GDM1 (cell line): ENCODE results near the gene GRB2.

Experiments used
- DNase-seq: peaks from one replicate; lab custom pipeline; 2025; lab: John Stamatoyannopoulos, UW

GRB2 gene

DNA sequence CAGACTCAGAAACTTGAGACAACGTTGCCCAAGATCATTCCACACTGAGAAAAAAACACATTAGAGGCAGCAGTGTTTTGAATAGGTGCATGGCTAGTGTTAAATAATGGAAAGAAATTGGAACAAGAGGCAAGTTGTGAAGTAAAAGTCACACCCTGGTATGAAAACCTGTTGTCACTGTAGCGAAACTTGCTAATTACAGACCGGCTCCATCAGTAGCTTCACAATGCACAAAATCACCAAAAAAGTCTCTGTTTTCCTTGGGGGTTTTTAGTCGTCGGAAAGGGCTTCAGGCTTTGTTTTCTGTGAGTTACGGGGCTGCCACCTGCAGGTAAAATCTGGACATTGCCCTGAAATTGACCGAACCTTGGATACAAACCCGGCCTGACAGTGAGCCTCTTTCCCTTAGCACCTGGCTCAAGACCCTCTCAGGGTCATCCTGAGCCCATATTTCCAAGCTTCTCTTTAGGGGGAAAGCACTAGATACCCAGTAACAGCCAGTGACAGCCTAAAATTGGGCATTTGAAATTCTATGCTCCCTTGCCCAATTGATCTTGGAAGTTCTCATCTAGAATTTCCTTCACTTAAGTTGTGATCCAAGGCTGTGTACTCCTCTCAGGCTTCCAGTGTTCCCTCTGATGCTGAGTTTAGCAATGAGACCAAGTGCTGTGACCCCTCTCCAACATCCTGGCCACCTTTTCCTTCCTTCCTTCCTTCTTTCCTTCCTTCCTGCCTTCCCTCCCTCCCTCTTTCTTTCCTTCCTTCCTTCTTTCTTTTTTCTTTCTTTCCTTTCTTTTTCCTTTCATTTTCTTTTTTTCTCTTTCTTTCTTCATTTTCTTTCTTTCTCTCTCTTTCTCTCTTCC is 7.2 kb upstream of the GRB2 start:
- DNase-seq, result peak; percentile 70

DNA sequence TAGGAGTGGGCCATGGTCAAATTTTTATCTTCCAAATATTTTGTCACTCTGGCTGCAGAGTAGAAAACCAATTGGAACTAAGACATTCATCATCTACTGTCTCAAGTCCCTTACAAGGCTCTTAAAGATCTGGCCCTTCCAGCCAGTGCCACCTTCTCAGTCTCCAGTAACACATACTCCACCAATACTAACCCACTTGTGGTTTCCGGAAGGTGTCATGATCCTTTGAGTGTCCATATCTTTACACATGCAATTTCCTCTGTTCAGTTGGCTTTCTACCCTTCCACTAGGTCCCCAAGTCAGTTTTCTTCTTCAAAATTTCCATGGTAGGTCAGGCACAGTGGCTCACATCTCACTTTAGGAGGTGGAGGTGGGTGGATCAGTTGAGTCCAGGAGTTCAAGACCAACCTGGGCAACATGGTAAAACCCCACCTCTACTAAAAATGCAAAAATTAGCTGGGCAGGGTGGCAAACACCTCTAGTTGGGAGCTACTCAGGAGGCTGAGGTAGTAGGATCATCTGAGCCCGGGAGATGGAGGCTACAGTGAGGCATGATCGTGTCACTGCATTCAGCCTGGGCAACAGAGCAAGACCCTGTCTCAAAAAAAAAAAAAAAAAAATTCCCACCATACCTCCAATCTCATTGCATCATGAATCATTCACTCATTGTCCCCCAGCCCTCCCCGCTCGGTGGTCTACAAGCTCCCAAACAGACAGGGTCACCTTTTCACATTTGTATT is 6.0 kb upstream of the GRB2 start:
- peak; percentile 88 for DNase-seq

DNA sequence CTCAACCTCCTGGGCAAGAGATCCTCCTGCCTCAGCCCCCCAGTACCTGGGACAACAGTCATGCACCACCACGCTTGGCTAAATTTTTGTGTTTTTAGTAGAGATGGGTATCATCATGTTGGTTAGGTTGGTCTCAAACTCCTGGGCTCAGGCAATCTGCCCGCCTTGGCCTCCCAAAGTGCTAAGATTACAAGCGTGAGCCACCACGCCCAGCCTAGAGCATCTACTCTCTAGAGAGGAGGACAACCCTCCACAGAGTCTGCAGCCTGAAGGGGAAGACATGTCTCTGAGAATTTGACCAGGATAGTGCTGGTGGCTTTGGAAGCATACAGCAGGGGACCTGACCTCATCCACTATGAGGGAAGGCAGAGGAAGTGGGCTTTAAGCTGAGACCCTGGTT is 4.7 kb upstream of the GRB2 start:
- DNase-seq, result peak; percentile 6

DNA sequence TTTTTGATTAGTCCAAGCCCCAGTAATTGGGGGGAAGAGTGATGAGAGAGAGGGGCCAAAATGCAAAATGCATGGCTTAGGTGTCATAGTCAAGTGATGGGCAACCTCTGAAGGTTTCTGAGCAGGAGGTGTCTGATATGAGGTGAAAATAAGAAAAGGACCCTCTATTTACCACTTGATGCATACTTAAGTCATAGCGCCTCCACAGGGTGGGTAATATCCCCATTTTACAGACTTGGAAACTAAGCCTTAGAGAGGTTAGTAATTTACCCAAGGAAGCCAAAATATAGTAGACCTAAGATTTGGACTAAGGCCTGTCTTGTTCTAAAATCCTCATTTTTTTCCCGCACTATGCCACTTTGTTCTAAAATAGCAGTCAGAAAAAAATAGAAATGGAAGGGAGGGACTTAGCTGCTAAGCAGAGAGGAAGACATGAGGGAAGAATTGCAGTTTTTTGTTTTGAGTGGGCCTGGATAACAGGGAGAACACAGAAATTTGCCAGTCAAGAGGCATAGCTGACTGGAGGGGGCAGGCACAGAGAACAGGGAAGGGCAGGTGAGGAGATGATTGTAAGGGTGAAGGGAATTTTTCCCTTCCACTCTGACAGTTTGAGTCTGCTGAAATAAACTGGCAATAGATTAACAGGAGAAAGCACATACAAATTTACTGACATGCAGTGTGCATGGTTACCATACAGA is 2.3 kb upstream of the GRB2 start:
- DNase-seq, result no peak

DNA sequence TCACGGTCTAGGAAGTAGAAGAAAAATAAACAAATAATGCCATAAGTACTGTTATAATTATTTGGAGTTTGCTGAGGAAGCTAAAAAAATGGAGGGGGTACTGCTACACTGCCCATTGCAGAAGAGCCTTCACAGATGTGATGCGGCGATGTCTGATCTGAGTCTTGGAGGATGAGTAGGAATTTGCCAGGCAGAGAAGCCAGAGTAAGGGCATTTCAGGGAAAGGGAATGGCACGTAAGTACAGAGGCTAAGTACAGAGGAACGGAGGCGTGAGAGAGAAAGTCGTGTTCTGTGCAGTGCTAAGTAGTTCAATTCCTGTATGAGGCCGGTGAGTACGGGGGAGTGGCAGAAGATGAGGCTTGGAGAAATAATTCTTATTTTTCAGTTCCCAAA is 741 bp upstream of the GRB2 start:
- DNase-seq, result no peak

DNA sequence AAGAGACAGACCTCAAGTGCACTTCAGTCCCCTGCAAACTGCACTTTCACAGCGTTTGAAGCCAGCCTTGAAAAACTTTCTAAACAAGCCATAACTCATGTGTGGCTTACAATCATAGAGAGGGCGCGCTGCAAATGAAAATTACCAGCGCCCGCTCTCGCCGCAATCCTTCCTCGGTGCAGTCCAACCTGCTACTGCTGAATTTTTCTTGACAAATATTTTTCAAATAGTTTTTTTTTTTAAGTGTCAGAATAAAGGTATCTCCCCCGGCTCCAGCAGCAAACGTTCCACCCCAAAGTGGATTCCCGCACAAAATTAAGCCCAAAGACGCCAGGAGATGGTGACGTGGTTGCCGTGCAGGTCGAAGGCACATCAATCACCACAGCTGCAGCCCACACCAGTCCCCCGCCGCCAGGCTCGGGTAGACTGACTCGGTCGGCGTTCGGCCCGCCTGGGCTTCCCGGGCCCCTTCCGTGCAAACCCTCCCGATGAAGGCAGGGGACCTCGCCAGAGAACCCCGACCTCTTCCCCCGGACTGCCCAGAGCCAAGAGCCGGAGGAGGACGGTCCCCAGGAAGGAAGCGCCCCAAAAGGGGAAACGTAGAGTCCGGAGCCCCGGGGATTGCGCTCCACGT is 630 bp downstream of the GRB2 start:
- DNase-seq, result no peak

DNA sequence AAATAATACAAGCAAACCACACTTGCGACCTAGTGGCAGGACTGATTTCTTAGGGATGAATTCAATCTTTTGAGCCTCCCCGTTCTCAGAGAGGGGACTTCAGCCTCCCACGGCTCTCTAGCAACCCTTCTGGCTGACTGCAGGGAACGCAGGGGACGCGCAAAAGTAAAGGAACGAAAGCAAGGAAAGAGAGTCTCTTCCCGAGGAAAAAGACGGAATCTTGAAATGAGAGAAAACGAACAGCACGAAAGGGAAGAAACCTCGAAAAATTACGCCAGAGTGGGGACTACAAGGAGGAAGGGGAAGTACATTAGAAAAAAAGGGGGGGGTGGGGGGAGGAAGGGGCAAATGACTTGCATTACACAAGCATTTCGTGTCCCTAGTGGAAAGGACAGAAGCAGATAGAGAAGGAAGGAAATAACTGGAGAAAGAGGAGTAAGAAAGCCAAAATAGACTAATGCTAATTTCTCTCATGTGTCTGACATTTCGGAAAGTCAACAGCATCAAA is 1.2 kb downstream of the GRB2 start:
- peak; percentile 39 for DNase-seq

DNA sequence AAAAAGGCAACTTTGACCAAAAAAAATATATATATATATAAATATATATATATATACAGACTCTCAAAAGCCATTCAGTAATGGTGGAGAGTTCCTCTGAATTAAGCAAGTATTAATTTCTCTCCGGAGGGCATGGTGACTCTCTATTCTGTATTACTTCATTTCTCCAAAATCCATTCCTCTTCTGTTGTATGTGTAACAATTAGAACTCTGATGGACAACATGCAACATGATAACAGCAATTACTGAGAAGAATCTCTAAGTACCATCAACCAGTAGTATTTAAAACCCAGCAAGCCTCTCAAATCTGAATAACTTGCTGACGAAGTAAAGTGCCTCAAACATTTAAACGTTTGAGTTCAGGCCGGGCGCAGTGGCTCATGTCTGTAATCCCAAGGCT is 2.3 kb downstream of the GRB2 start:
- DNase-seq, result no peak

DNA sequence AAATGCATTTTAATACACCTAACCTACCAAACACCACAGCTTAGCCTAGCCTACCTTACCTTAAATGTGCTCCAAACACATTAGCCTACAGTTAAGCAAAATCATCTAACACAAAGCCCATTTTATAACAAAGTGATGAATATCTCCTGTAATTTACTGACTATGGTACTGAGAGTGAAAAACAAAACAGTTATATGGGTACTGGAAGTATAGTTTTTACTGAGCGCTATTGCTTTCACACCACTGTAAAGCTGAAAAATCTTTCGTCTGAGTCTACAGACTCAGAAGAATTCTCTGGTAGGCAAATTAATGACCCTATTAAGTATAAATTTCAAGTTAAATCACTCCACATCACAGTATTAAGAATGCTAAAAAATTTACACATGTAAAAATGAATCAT is 3.5 kb downstream of the GRB2 start:
- no peak for DNase-seq

DNA sequence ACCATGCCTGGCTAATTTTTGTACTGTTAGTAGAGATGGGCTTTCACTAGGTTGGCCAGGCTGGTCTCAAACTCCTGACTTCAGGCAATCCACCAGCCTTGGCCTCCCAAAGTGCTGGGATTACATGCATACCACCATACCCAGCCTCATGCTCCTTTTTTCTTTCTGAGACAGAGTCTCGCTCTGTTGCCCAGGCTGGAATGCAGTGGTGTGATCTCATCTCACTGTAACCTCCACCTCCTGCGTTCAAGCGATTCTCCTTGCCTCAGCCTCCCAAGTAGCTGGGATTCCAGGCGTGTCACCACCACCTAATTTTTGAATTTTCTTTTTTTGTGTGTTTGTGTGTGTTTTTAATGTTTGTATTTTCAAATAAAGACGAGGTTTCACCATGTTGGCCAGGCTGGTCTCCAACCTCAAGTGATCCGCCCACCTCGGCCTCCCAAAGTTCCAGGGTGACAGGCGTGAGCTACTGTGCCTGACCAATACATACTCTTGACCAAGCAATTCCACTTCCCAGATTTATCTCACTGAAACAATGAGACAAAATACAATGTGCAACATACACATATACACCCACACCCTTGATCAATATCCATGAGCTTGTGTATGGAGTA is 5.0 kb downstream of the GRB2 start:
- no peak for DNase-seq

DNA sequence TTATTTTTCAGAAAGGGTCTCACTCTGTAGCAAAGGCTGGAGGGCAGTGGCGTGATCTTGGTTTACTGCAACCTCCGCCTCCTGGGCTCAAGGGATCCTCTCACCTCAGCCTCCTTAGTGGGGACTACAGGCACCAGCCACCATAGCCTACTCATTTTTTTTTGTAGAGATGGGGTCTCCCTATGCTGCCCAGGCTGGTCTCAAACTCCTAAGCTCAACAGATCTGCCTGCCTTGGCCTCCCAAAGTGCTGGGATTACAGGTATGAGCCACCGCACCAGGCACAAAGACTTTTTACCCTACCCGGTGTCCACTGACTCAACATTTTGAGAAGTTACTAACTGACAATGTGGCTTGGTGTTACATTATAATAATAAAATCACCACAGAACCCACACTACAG is 7.2 kb downstream of the GRB2 start:
- no peak for DNase-seq

DNA sequence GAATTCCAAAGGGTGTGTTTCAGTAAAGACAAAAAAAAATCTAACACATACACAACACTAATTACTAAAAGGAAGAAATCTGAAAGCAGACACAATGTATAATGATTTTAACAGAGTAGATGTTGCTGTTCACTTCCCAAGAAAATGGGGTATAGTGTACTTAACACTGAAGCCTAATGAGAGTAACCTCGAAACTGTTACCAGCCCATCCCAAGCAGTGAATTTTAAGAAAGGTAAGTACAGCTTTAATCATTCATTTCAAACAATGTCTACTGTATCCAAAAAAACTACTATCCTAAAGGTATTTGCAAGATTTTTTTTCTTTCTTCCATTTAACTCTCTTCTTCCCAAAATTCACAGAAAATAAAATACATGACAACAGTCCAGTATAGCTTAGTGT is 8.3 kb downstream of the GRB2 start:
- DNase-seq, result no peak

DNA sequence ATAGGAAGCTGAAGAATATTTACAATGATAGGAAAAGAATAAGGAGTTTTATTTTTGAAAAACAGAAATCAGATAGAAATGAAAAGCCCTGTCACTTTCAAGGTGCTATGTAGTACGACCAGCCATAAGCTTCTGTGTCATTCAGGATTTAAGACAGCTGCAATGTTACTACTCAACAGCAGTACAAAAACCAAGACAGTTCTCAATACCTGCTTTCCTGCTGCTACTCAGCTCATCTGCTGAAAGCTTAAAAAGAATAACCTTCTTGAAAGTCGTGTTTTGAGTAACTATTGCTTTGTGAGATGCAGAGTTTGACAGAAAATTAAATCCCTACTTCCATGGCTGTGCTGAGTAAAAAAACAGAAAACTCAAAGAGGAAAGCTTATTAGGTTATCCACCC is 8.7 kb downstream of the GRB2 start:
- no peak for DNase-seq

DNA sequence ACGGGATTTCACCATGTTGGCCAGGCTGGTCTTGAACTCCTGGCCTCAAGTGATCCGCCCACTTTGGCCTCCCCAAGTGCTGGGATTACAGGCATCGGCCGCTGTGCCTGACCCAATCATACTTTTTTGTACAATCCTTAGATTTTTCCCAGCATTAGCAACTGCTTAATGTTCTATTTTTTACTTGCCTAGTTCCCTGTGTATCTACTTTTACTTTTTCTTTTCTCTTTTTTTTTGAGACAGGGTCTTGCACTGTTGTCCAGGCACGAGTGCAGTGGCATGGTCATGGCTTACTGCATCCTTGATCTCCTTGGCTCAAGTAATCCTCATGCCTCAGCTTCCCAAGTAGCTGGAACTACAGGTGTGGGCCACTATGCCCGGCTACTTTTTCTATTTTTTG is 9.5 kb downstream of the GRB2 start:
- DNase-seq, result no peak

DNA sequence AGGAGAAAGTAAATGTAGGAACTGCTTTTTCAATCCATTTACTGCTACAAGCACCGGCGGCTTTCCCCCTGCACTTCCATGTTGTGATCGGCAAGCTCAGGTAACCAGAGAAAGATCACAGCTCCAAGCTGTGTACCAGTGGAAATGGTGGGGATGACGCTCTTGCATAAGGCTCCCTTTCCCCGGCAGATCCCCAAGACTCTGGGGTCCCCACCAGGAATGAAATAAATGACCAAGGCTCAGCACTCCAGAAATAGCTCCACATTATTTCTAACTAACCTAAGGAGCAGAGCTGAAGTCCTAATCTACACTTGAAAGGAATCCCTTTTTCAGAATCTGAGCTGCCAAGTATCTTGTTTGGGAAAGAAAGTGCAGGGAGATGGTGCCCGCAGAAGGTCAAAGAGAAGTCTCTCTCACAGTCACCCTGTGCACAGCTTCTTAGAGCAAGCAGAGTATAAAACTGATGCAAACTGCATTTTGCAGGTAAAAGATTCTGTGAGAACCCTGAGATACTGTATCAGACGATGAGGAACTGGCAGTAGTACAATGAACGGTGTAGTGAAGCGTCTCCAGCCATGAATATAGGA is 11.1 kb downstream of the GRB2 start:
- no peak for DNase-seq

DNA sequence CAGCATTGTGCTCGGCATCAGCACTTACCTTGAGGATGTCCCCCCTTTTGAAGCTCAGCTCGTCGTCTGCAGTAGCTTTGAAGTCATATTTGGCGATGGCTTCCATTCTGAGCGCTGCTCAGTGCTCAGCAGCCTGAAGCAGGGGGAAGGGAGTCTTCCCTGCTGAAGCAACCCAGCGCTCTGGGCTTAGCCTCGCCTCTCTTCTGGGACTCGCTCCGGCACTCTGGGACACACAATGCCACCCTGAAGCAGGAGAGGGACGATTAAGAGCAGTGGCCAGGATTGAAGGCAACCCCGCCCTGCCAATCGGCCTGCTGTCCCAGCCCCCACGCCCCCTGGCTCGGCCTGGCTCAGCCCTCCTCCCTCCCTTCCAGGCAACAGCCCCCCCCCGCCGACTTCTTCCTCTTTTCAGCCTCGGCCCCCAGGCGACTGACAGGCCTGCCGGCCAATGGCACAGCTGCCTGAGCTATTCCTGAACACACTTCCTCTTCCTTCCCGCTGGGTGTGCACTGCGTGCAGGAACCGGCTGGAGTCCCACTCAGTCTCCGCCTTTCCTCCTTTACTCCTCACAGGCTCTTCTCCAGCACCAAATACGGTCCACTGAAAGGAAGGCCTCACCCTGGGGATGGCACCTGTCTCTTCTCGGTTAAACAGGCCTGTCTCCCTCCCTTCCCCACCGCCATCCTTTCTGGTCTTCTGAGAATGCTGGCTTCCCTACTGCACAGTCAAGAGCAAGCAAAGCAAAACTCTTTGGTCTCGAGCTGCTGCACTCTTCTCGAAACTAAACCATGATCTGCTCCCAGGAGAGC is 11.8 kb downstream of the GRB2 start:
- DNase-seq, result peak; percentile 93

DNA sequence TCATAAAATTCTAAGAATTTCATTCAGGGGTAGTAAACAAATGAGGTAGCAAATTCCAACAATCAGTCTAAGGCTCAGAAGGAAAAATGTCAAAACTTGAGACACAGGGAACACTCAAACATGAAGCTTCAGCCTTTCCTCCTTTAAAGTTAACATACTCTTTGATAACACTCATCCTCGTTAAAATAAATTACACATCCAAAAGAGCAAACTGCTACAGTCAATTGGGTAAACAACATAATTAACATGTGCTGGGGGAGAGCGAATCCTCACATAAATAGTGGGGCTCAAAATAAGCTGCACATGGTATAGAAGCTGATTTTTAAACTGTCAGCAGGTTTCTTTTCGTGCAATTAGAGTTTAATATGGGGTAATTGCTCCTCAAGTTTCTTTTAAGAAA is 12.9 kb downstream of the GRB2 start:
- no peak for DNase-seq

DNA sequence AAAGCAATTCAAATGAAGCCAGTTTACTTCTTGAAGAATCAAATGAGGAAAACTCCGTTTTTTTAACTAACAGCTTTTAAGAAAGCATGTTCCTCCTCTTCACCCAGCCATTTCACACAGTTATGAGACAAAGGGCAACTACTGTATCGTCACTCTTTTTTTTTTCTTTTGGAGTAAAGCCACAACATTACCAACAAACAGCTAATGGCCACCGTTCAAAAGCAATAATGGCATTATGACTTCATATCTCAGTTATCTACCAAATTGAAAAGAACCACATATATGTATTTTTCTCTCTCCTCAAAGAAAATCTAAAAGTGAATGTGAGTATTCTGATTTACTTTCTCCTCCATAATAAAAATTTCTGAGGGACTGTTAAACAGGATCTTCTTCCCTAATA is 14.5 kb downstream of the GRB2 start:
- DNase-seq, result no peak

DNA sequence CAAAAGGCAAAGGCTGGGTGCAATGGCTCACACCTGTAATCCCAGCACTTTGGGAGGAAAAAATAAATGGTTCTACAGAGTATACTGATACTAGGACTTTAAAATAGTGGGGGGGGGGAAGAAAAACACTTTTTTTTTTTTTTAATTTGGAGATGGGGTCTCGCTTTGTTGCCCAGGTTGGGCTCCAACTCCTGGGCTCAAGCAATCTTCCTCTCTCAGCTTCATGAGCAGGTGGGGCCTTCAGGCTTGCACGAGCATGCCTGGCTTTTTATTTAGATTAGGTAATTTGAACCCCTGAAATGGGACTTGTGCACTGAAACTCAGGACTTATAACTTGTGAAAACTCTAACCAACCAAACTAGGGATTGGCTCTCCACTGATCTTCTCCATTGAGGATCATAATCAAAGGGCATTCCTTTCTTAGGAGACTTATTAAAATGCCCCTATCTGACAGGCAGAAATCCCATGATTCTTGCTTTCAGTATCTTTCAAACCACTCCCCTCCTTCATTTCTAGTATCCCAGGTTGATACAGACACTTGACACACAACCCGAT is 16.9 kb downstream of the GRB2 start:
- no peak for DNase-seq

DNA sequence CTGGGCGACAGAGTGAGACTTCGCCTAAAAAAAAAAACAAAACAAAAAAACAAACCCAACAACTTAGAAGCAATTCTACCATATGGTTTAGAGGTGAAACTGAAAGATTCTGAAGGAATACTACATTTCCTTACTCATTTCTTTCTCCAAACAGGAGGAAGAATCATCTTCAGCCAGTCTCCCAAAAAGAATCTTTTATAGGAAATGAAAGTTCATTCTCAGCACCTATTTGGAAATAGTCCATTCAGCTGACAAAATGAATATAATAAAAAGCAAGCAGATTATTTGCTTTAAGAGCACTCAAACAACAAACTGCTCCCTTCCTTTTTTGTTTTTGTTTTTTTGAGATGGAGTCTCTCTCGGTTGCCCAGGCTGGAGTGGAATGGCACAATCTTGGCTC is 17.7 kb downstream of the GRB2 start:
- DNase-seq, result no peak
